Upper lobe of right lung (tissue), 1 donor: ENCODE measurements around the gene HMCN1. TPM values are rescaled to one million over a fixed set of nuclear protein-coding genes. Genes with fewer than 3 reads are reported as not detected.

Experiments used
- ATAC-seq: fragments of 200-7000 bp; cut with Tn5 transposase; one replicate; pipeline ENCODE4 v1.9.1; 2020; ENCODE audit warnings: mild to moderate bottlenecking, moderate library complexity
- DNase-seq: peaks from one replicate; pipeline ENCODE4 v3.0.0-alpha.2; 2020
- H3K27ac ChIP-seq: fragments of 200-600 bp; one replicate; pipeline ENCODE4 v1.8.0; 2022
- H3K27me3 ChIP-seq: fragments of 200-600 bp; one replicate; pipeline ENCODE4 v1.8.0; 2022; ENCODE audit warnings: mild to moderate bottlenecking
- H3K36me3 ChIP-seq: fragments of 200-600 bp; one replicate; pipeline ENCODE4 v1.8.0; 2022
- H3K4me1 ChIP-seq: fragments of 200-600 bp; one replicate; pipeline ENCODE4 v1.8.0; 2022
- H3K4me3 ChIP-seq: fragments of 200-600 bp; one replicate; pipeline ENCODE4 v1.8.0; 2022; ENCODE audit warnings: mild to moderate bottlenecking
- H3K9me3 ChIP-seq: fragments of 200-600 bp; one replicate; pipeline ENCODE4 v1.8.0; 2022
- CTCF ChIP-seq: fragments of 200-600 bp; IDR thresholded peaks from one replicate; pipeline ENCODE4 v1.8.0; 2022; ENCODE audit warnings: antibody characterized with exemption
- intact Hi-C: fragments of 100-400 bp; cut with DNase I; formaldehyde crosslinking; loops from one replicate; pipeline ENCODE4 v1.11.0; 2022
- total RNA-seq: library from RNA; stranded (reverse); fragmentation: NEBNext Ultra II Directional; extraction: Animal tissue kit (Norgen Biotek cat#: 25700); gene quantifications from one replicate; pipeline ENCODE4 v1.2.1, GENCODE V29; 2021
- donor health status: DM: no; HTN: yes; CAD: no; lungs with severe emphysema.

HMCN1 gene
- total RNA-seq, 1 donor from 2014 or later = 45.4 TPM

GRCh38 chr1:185716095-185716494, 18.1 kb upstream of the HMCN1 start:
- intact Hi-C loops = no loop called here
- H3K4me3 ChIP-seq = no peak overlapping the region
- H3K9me3 ChIP-seq = no peaks in the 10 kb centered on the region
- no peak for TF ChIP-seq CTCF
- no peaks in the 10 kb centered on the region for H3K4me1 ChIP-seq
- ATAC-seq (no peak), DNase-seq (no peak)
- no peak overlapping the region for H3K27ac ChIP-seq
- H3K36me3 ChIP-seq = no peaks in the 10 kb centered on the region
- no peaks in the 10 kb centered on the region for H3K27me3 ChIP-seq

GRCh38 chr1:185719021-185719420, 15.2 kb upstream of the HMCN1 start:
- intact Hi-C loops = no loop called here
- no peak for TF ChIP-seq CTCF
- peak; percentile 36 for ATAC-seq
- Histone ChIP-seq H3K4me3 (no peak overlapping the region), H3K36me3 (no peaks in the 10 kb centered on the region), H3K4me1 (no peaks in the 10 kb centered on the region), H3K27ac (no peak overlapping the region), H3K9me3 (no peaks in the 10 kb centered on the region), H3K27me3 (no peaks in the 10 kb centered on the region)
- DNase-seq = no peak

- peak; percentile 62 for TF ChIP-seq CTCF
- ATAC-seq = no peak
- H3K36me3 ChIP-seq = no peaks in the 10 kb centered on the region
- no peaks in the 10 kb centered on the region for H3K9me3 ChIP-seq
- DNase-seq = no peak
- H3K4me3 ChIP-seq = no peak overlapping the region
- no peak overlapping the region for H3K27ac ChIP-seq
- H3K4me1 ChIP-seq = no peaks in the 10 kb centered on the region
- intact Hi-C loops = no loop called here
- H3K27me3 ChIP-seq = no peaks in the 10 kb centered on the region
Observed at GRCh38 chr1:185720633-185721272, 13.4 kb upstream of the HMCN1 start.

- no peaks in the 10 kb centered on the region for H3K36me3 ChIP-seq
- no peak overlapping the region for H3K4me3 ChIP-seq
- TF ChIP-seq CTCF = no peak
- no peaks in the 10 kb centered on the region for H3K27me3 ChIP-seq
- DNase-seq = no peak
- no peaks in the 10 kb centered on the region for H3K4me1 ChIP-seq
- H3K9me3 ChIP-seq = no peaks in the 10 kb centered on the region
- H3K27ac ChIP-seq = no peak overlapping the region
- intact Hi-C loops = no loop called here
- ATAC-seq = no peak
Observed at GRCh38 chr1:185721553-185721952, 12.6 kb upstream of the HMCN1 start.

- H3K27ac ChIP-seq = no peak overlapping the region
- no peak overlapping the region for H3K4me3 ChIP-seq
- intact Hi-C loops = no loop called here
- H3K9me3 ChIP-seq = no peaks in the 10 kb centered on the region
- DNase-seq (no peak), ATAC-seq (no peak)
- TF ChIP-seq CTCF = no peak
- H3K27me3 ChIP-seq = no peaks in the 10 kb centered on the region
- no peaks in the 10 kb centered on the region for H3K36me3 ChIP-seq
- H3K4me1 ChIP-seq = no peaks in the 10 kb centered on the region
Observed at GRCh38 chr1:185722098-185722497, 12.1 kb upstream of the HMCN1 start.

- H3K27me3 ChIP-seq = no peaks in the 10 kb centered on the region
- no peak for TF ChIP-seq CTCF
- no peak for ATAC-seq
- H3K4me1 ChIP-seq = no peaks in the 10 kb centered on the region
- no peak overlapping the region for H3K27ac ChIP-seq
- no peaks in the 10 kb centered on the region for H3K36me3 ChIP-seq
- no peaks in the 10 kb centered on the region for H3K9me3 ChIP-seq
- DNase-seq = no peak
- H3K4me3 ChIP-seq = no peak overlapping the region
- intact Hi-C loops = no loop called here
Observed at GRCh38 chr1:185727726-185728125, 6.5 kb upstream of the HMCN1 start.
